Stimulated activated CD4-positive, alpha-beta T cell treated with anti-CD3 and anti-CD28 coated beads, Interleukin-12 subunit alpha, Interleukin-12 subunit beta, amount 100 ng/mL, for 48 hours (primary cell): ENCODE results near the gene JAG2.

Experiments used
- DNase-seq, 3 donors: peaks; one replicate each; pipeline ENCODE4 v3.0.0-alpha.2; 2020; ENCODE audit warnings: low read depth in 2 of 3, low spot score in 1 of 3

Gene JAG2

DNA sequence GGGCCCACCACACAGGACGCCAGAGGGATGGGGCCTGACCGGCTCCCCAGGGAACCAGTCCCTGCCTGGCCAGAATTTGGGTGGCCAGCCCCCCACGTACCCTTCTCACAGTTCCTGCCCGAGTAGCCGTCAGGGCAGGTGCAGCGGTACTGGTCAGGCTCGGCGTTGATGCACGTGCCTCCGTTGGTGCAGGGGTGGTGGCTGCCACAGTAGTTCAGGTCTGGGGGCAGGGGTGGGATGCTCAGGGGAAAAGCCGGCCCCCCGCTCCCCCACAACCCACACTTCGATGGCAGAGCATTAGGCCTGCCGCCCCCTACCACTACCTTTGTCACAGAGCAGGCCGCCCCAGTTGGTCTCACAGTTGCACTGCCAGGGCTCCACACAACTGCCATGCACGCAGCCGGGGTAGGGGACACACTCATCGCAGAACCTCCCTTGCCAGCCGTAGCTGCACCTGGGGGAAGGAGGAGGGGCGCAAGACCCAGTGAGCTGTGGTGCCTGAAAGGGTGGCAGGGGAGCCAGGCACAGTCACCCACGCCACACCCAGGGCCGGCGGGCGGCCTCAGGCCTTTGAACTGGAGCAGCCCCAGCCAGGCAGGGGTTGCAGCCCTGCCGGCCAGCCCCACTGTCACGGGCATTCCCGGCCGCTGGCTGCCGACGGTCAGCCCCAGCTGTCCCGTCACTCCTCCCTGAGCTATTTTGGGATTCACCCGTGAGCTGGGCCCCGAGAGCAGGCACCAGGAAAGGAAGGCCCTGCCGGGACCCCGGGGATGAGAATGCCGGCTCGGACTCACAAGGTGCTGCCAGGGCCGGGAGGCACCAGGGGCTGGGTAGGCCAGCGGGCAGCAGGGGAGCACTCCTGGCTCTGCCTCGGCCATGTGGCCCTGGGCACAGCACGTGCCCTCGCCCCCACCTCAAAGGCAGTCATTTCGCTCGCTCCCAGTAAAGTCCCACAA lies 16.5 kb downstream of the JAG2 start:
- DNase-seq, result no peak

DNA sequence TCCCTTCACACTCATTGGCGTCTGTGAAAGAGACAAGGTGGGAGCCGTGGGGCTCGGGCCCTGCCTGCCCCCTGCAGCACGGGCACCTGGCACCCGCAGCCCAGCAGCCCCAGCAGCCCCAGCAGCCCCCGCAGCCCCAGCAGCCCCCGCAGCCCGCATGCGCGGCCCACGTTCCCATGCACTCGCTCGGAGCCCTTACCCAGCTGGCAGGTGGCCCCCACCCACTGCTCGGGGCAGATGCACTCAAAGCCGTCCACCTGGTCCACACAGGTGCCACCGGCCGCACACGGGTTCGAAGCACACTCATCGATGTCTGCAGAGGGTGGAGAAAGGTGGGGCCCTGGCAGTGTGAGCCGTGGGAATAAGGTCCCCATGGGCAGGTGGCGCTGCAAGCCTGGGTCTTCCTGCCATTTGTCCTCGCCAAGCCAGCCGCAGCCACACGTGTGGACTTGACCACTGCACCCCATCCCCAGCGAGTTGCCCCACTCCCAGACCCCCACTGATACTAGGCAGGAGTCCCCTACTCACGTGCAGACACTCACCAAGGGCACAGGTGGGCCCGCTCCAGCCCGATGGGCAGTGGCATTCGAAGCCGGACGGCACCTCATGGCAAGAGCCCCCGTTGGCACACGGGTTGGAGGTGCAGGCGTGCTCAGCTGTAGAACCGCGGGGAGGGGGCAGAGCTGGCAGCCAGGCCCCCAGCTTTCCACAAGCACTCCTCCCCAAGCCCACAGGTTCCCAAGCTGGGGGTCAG lies 17.3 kb downstream of the JAG2 start:
- DNase-seq, result no peak

DNA sequence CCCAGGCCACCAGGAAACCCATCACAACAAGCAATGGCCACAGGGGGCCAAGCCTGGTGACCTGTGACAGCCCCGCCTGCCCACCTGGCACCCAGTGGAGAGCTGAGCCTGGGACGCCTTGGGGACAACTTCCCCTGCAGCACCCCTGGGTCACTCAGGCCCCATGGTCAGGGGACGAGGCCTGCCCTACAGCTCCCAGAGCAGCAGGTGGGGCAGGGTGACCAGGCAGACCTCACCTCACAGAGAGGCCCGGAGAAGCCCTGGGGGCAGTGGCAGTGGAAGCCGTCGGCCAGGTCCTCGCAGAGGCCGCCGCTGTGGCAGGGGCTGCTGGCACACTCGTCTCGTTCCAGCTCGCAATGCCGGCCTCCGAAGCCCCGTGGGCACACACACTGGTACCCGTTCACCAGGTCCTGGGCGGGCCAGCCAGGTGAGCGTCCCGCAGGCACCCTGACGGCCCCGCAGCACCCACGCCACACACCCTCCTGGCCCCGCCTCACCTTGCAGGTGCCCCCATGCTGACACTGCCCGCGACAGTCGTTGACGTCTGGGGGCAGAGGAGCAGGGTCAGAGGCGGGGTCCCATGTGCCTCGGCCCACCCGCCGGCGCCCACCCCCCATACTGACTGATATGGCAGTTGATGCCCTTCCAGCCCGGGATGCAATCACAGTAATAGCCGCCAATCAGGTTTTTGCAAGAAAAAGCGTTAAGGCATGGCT lies 18.1 kb downstream of the JAG2 start:
- DNase-seq, result no peak

DNA sequence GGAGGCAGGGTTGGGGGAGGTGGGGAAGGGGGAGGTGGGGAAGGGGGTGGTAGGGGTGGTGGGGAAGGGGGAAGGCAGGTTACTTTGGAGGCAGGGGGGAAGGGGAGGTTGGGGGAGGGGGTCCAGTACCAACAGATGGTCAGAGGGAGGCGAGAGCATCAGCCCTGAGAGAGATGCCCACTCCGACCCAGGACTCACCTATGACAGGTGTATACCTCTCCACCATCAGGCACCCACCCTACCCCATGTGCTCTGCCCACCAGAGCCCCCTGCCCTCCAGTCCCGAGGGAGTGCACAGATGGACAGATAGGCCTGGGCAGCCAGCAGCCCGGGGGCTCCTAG lies 18.6 kb downstream of the JAG2 start:
- DNase-seq, result no peak

DNA sequence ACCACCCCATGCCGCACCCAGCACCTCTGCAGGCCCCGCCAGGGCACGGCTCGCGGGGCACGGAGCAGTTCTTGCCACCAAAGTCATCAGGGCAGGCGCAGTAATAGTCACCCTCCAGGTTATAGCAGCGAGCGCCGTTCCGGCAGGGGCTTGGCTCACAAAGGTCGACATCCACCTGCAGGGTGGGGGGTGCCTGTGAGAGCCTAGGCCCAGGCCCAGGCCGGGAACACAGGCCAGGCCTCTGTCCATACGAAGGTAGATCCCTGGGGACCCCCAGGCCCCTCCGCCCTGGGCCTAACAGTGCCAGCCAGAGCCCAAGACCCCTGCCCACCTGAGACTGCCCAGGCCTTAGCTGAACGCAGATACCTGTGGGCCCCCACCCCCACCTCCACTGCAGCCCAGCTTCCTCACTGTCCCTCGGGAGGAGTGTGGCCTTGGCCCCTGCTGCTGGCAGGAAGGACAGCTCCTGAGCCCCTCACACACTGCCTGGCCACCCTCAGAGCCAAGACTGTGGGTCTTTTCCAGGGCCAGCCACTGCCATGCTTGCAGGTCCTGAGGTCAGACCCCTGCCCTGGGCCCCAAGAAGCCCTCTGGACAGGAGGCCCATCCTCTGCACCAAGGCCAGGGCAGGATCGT lies 19.3 kb downstream of the JAG2 start:
- no peak for DNase-seq

DNA sequence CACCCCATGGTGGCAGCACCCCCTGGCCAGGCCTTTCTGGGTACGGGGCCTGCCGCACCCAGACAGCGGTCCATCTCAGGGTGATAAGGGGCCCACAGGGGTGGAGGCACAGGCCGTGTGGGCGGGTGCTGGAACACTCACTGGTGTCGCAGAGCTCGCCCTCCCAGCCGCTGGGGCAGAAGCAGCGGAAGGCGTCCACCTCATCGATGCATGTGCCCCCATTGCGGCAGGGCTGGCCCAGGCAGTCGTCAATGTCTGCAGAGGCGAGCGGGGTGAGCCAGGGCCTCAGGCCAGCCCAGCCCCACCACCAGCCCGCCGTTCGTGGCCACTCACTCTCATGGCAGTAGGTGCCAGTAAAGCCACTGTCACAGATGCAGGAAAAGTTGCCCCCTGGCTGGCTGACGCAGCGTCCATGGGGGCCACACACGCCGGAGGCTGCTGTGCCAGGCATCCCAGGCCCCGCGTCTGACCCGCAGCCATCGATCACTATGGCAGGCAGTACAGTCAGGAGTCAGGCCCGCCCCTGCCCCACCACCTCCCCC lies 19.9 kb downstream of the JAG2 start:
- DNase-seq, result no peak

DNA sequence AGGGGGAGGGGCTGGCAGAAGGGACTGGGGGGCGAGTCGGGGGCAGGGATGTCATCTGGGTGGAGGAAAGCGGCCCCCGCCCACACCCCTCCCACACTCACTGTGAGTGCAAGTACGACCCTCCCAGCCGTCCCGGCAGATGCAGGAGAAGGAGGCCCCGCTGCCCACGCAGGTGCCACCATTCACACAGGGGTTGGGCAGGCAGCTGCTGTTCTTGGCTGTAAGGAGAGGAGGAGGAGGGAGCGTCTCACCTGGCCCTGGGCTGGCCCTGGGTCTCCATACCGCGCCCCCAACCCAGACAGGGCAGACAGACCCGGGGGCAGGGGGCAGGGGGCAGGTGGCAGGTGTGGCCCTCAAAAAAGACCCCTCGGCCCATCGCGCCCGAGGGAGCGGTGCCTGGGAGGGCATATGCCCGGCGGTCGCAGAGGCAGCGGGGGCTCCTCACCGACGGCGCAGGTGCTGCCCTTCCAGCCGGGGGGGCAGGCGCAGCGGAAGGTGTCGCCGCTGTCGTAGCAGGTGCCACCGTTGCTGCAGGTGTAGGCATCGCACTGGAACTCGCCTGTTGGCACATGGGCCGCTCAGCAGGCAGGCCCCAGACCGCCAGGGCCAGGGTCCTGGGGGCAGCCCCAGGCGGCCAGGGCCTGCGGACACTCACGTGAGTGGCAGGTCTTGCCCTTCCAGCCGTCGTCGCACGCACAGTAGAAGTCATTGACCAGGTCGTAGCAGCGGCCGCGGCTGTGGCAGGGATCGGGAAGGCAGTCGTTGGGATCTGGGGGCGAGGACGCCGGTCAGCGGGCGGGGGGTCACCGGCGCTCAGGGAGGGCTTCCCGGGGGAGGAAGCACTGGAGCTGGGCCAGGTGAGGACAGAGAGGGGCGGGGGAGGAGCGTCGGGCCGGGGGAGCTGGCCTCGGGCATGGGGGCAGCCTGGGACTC lies 20.6 kb downstream of the JAG2 start:
- no peak for DNase-seq

DNA sequence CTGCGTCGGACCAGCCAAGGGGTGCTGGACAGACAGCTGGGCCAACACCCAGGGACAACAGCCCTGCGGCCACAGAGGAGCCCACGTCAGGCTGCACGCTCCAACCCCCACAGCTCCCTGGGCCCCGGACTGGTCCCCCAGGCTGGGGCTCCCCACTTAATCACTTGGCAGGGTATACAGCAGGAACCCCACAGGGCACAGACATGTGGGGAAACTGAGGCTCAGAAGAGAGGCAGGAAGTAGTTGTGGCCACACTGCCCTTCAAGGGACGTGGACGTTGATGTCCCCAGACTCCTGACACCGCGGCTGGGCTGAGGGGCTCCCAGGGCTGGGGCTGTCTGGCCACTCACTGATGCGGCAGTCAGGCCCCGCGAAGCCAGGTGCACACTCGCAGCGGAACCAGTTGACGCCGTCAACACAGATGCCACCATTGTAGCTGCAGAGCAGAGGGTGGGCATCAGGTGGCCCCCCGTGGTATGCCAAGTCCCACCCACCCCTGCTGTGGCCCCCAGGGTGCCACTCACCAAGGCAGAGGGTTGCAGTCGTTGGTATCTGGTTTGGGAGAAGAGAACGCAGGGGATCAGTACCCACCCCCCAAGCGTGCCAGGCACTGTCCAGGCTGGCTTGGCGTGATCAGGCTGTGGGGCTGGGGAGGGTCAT lies 21.5 kb downstream of the JAG2 start:
- no peak for DNase-seq

DNA sequence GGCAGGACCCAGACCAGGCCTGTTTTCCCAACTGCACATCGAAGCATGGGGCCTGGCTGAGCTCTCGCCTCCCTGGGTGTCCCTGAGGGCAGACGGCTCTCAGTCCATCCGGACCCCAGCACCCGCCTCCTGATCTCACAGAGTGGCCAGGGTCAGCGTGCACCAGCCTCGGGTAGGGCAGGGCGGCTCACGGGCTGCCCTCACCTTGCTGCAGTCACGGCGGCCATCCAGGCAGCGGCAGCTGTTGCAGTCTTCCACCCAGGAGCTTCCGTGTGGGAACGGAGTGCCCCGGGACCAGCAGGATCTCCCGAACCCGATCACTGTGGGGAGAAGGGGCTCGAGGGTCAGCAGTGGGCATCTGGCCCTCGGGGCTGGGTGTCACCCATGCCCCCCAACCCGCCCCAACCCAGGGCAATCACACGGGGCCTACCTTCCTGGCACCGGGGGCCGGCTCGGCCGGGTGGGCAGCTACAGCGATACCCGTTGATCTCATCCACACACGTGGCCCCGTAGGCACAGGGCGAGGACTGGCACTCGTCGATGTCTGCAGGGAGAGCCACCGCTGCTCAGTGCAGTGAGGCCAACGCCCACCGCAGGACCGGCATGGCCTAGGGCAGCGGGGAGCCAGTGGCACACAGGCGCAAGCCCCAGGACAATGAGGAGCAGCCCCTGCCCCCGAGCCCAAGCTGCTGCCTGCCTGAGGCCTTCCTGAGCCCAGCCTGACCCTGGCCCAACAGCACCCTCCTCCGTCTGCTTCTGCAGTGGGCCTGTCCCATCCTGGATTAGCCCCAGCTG lies 22.2 kb downstream of the JAG2 start:
- no peak for DNase-seq

DNA sequence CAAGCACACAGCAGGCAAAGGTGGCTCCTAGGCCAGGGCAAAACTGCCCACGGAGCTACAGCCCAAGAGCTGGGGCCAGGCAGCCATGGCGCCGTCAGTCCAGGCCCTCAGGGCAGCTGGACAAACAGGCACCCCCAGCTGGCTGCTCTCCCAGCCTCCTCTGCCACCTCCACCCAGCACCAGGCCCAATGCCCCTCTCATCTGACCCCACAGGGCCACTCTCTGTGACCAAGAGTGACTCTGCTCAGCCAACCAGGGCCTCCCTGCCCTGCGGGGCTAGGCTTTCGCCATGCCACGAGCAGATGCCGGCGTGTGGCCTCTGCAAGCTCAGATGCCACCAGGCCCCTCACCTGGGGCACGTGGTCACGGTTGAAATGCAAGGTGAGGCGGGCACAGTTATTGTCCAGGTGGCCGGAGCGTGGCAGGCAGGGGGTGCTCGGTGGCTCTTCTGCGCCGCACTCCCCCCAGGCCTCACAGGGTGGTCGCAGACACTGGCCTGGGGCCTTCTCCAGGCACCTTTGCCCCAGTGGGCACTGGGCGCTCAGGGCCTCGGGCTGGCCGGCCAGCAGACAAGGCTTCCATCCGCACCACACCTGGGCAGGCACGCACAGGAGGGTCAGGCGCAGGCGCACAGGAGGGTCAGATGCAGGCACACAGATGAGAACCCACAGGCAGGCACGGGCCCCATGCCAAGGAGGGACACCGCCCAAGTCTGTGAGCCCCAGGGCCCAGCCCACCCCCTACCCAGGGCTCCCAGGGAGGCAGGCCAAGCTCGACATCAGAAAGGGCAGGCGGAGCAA lies 23.0 kb downstream of the JAG2 start:
- no peak for DNase-seq

DNA sequence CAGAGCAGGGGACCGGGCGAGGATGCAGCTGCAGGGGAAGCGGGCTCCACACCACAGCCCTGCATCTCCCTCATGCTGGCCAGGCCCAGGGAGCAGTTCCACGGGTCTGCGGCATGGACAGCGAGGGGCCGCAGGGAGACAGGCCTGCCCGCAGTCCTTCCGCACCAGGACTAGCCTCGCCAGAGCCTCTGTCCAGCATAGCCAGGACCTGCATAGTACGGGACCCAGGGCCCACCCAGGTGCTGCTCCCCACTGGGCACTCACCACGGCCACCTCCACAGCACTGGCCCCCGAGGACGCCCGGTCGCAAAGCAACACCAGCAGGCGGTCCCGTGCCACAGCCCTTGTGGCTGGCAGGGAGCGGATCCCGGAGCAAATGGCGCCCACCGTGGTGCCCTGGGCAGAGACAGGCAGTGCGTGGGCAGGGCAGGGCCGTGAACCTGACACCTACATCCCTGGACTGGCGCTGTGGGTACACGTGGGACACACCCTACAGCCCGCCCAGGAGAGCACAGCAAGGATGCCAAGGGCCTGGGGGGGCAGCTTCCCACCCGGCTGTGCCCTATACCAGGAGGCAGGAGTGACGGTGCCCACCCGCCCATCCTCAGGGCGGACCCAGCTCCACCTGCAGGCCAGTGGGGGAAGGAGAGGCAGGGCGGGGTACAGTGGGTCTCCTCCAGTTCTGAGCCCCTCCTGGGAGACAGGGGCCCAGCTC lies 23.8 kb downstream of the JAG2 start:
- DNase-seq, result no peak

DNA sequence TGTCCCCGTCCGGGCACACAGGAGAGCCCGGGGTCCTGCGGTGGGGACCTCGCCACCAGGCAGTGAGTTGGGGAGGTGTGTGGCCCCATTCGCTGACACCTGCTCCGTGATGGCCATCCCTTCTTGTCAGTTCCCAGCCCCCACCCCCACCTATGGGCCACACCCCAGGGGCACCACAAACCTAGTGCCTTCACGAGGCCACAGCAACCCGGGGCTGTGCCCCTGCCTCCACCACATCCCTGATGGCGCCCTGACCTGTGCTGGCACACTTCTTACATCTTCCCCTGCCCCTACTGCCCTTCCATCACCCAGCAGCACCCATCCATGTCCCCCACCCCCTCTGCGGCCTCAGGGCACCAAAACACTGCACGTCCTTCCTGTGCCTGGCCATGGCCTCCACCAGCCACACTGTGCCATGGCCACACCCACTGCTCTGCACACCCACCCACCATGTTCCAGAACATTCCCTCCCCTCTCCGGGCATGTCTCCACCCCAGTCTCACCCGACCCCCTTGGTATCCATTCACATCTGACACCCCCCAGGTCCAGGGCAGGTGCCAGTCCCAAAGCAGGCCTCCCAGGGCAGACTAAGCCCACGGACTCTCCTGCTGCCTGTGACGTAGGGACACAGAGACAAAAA lies 24.4 kb downstream of the JAG2 start:
- no peak for DNase-seq

DNA sequence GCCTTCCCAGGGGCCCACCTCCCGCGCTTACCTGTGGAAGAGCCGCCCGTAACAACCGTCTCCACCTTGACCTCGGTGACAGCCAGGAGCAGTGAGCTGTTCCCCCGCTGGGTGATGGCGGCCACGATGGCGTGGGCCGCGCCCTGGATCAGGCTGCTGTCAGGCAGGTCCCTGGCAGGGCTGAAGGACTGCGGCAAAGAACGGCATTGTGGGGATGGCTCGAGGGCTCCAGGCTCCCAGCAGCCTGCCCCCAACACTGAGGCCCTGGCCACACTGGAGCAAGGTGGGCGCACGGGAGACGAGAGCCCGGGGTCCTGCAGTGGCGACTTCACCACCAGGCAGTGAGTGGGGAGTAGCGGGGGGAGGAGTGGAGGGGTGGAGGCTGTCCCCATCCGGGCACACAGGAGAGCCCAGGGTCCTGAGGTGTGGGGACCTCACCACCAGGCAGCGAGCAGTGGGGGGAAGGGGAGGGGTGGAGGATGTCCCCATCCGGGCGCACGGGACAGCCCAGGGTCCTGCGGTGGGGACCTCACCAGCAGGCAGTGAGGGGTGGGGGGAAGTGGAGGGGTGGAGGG lies 25.0 kb downstream of the JAG2 start:
- DNase-seq, result no peak

DNA sequence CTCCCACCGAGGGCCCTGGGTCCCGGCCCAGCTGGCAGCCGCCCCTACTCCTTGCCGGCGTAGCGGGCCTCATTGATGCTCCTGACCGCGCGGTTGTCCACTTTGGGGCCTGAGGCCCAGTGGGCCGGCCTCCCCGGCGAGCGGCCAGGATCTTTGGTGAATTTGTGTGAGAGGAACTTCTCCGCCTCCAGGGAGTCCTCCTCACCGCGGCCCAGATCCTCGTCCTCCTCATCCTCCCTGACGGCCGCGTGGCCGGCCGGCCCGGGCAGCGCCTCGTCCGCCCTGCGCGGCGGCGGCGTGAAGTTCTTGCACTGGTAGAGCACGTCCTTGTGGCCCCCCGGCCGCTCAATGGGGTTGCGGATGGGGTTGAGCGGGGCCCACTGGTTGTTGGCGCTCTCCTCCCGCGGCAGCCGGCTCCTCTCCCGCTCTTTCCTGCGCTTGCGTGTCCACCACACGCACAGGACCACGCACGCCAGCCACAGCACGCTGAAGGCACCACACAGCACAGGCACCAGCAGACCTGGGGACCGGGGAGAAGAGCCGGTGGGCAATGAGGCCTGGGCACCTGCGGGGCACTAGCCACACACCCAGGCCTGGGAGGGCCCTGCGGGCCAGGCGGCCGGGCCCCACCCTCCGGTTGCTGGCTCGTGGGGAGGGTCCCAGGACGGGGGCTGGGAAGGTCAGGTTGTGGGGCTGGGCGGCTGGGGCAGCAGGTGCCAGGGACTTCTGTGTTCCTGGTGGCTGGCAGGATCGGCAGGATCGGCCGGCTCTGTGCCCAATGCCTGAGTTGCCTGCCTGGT lies 25.7 kb downstream of the JAG2 start:
- no peak for DNase-seq

DNA sequence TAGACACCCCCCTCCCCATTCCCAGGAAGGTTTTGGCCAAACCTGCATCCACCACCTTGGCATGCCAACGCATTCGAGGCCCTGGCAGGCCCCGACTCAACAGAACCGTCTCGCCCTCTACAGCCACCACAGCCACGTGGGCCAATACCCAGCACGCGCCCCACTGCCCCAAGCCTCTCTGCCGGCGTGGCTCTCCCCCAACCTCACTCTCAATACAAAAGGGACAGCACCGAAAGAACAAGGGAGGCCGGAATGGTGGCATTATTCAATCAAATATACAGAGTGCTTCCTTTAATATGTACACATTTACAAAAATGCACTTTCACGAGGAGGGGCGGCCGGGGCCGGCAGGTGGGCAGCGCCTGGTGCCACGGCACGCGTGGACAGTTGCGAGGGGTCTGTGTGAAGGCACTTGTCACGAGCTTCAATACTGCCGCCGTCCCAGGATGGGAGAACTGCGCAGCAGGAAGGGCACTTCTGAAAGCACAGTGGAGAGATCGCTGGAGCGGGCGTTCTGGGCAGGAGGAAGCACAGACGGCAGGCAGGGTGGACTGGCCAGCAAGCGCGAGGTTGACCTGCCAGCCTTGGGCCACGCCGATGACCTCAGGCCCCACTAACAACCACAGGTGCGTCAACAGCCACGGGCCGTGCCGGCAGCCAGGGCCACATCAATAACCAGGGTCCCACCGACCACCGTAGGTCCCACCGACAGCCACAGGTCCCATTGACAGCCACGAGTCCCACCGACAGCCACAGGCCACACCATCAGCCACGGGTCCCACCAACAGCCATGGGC lies 26.9 kb downstream of the JAG2 start:
- DNase-seq, result no peak
